ENCODE data around the gene TTLL11.

GRCh38 chr9:121821326-121821725, 271.8 kb downstream of the TTLL11 start:
- TF ChIP-seq CTCF (conservative IDR thresholded peaks at IDR 0.05; ENCODE audit: low read depth in 2 of 2): no peak
- no peak for TF ChIP-seq POLR2AphosphoS5 (IDR thresholded peaks at IDR 0.05; ENCODE audit: low read depth)
- no peak for TF ChIP-seq CREB1 (CRISPR knock-in tag; IDR thresholded peaks at IDR 0.05; ENCODE audit: low read depth)
- TF ChIP-seq JUNB (IDR thresholded peaks at IDR 0.05; ENCODE audit: unreplicated experiment): no peak
- no peak for TF ChIP-seq NANOG (IDR thresholded peaks at IDR 0.05; ENCODE audit: borderline replicate concordance)
- no peak for TF ChIP-seq REST (IDR thresholded peaks at IDR 0.05; ENCODE audit: unreplicated experiment)
- TF ChIP-seq EZH2 (IDR thresholded peaks at IDR 0.05; ENCODE audit: low read depth, unreplicated experiment): no peak
- TF ChIP-seq STAT1 (IDR thresholded peaks at IDR 0.05; ENCODE audit: unreplicated experiment): no peak
- TF ChIP-seq ZNF462 (CRISPR knock-in tag; IDR thresholded peaks at IDR 0.05): no peak
- TF ChIP-seq EZH2phosphoT487 (IDR thresholded peaks at IDR 0.05; ENCODE audit: unreplicated experiment): no peak
- TF ChIP-seq ZNF331 (CRISPR knock-in tag; IDR thresholded peaks at IDR 0.05; ENCODE audit: low read depth): no peak
- no peak for TF ChIP-seq ETS1 (IDR thresholded peaks at IDR 0.05)
